Endothelial cell of umbilical vein (primary cell): ENCODE data around the gene PPP2R2D. TPM values are rescaled to one million over a fixed set of nuclear protein-coding genes. Genes with fewer than 3 reads are reported as not detected.

Experiments
- BruUV-seq: library from RNA; stranded (reverse); fragments of 400-500 nt; replicated peaks from 2 replicates; lab custom pipeline; 2021; lab: Mats Ljungman, UMichigan
- CTCF ChIA-PET: fragments of 300-600, 350-600 bp; sonication (Branson Sonifier 250); formaldehyde crosslinking; loops from one replicate; lab custom pipeline; 2021; ENCODE audit warnings: antibody characterized with exemption, inconsistent platforms; lab: Charles Lee
- POLR2A ChIA-PET: fragments of 300-600, 350-600 bp; sonication (Branson Sonifier 250); formaldehyde crosslinking; loops from one replicate; lab custom pipeline; 2021; ENCODE audit warnings: antibody characterized with exemption, inconsistent platforms; lab: Charles Lee
- DNase-seq: peaks from one replicate; pipeline ENCODE4 v3.0.0-alpha.2; 2011; ENCODE audit warnings: low read depth, low spot score
- FAIRE-seq: peaks from 2 replicates; lab custom pipeline; 2011; peaks lifted over from hg19 to GRCh38; lab: Jason Lieb, UNC
- H2AFZ ChIP-seq: 2 replicates; pipeline ENCODE4 v1.6.0; 2012; ENCODE audit warnings: low read depth, low read length, control low read depth, inconsistent platforms
- H3K27ac ChIP-seq: 2 replicates; pipeline ENCODE4 v1.5.1; 2011; ENCODE audit warnings: low read depth, mild to moderate bottlenecking, control low read depth, low read length, moderate library complexity; ENCODE audit not compliant: insufficient read depth
- H3K27me3 ChIP-seq, 2 experiments: 2 replicates each; pipeline versions ENCODE4 v1.6.0 to v1.6.1; 2011; ENCODE audit warnings: low read length in 2 of 2, mixed read lengths in 1 of 2; ENCODE audit not compliant: control insufficient read depth in 2 of 2, insufficient read depth in 2 of 2
- H3K36me3 ChIP-seq, 2 experiments: 2 replicates in 1 of 2; 3 replicates in 1 of 2; pipeline ENCODE4 v1.5.1; 2011; ENCODE audit warnings: low read length in 2 of 2, mild to moderate bottlenecking in 1 of 2, moderate library complexity in 1 of 2; ENCODE audit not compliant: control insufficient read depth in 2 of 2, insufficient read depth in 2 of 2; ENCODE audit errors: extremely low read depth in 1 of 2
- H3K4me1 ChIP-seq: 3 replicates; pipeline ENCODE4 v1.5.1; 2011; ENCODE audit warnings: mild to moderate bottlenecking, low read length; ENCODE audit not compliant: control insufficient read depth, insufficient read depth; ENCODE audit errors: extremely low read depth
- H3K4me2 ChIP-seq: 2 replicates; pipeline ENCODE4 v1.6.1; 2011; ENCODE audit warnings: low read length, control low read depth, mixed read lengths; ENCODE audit not compliant: insufficient read depth
- H3K4me3 ChIP-seq, 3 experiments: fragments of 200-600 bp in 1 of 3; sonication (generic), shearing (Covaris generic) in 1 of 3; replicated peaks in 1 of 3; 2 replicates each; pipeline ENCODE4 v1.5.1; 2011 to 2016; ENCODE audit warnings: control low read depth in 3 of 3, low read length in 3 of 3, mild to moderate bottlenecking in 2 of 3, inconsistent platforms in 1 of 3, low read depth in 1 of 3, moderate library complexity in 1 of 3; ENCODE audit not compliant: insufficient read depth in 1 of 3
- H3K79me2 ChIP-seq: 2 replicates; pipeline ENCODE4 v1.6.0; 2012; ENCODE audit warnings: low read length, inconsistent platforms; ENCODE audit not compliant: control insufficient read depth, insufficient read depth
- H3K9ac ChIP-seq: replicated peaks from 2 replicates; pipeline ENCODE3; 2011; ENCODE audit warnings: low read length, control low read depth; ENCODE audit not compliant: insufficient read depth; ENCODE audit errors: extremely low read depth
- H3K9me1 ChIP-seq: replicated peaks from 3 replicates; pipeline ENCODE4 v1.6.0; 2011; ENCODE audit warnings: mild to moderate bottlenecking, low read length; ENCODE audit not compliant: control insufficient read depth, insufficient read depth; ENCODE audit errors: extremely low read depth
- H3K9me3 ChIP-seq: replicated peaks from 2 replicates; pipeline ENCODE4 v1.5.1; 2012; ENCODE audit warnings: low read length, inconsistent platforms; ENCODE audit not compliant: control insufficient read depth, insufficient read depth
- H4K20me1 ChIP-seq: replicated peaks from 2 replicates; pipeline ENCODE3; 2011; ENCODE audit warnings: mild to moderate bottlenecking, low read length; ENCODE audit not compliant: control insufficient read depth, insufficient read depth; ENCODE audit errors: extremely low read depth
- CTCF ChIP-seq, 2 donors: IDR thresholded peaks; 1 replicate in 1 of 2; 2 replicates in 1 of 2; pipeline ENCODE4 v1.5.1; 2011; ENCODE audit warnings: low read length in 2 of 2, mild to moderate bottlenecking in 2 of 2, moderate library complexity in 2 of 2, control low read depth in 1 of 2, inconsistent platforms in 1 of 2, low read depth in 1 of 2; ENCODE audit not compliant: insufficient read depth in 1 of 2; ENCODE audit errors: extremely low read depth in 1 of 2
- EZH2 ChIP-seq: IDR thresholded peaks from 2 replicates; pipeline ENCODE4 v1.6.1; 2012; ENCODE audit warnings: borderline replicate concordance, low read depth, mild to moderate bottlenecking, moderate library complexity, low read length, inconsistent platforms; ENCODE audit not compliant: severe bottlenecking
- FOS ChIP-seq: IDR thresholded peaks from 2 replicates; pipeline ENCODE4 v1.6.1; 2011; ENCODE audit warnings: mild to moderate bottlenecking, low read length, moderate library complexity, borderline replicate concordance; ENCODE audit not compliant: insufficient read depth
- GATA2 ChIP-seq: IDR thresholded peaks from 2 replicates; pipeline ENCODE4 v1.7.0; 2011; ENCODE audit warnings: low read depth, mild to moderate bottlenecking, moderate library complexity, mixed read lengths, low read length; ENCODE audit not compliant: insufficient read length, insufficient read depth
- JUN ChIP-seq: IDR thresholded peaks from 2 replicates; pipeline ENCODE4 v1.6.1; 2011; ENCODE audit warnings: borderline replicate concordance, low read depth; ENCODE audit not compliant: insufficient read length, insufficient read depth
- MAX ChIP-seq: IDR thresholded peaks from 2 replicates; pipeline ENCODE4 v1.6.1; 2011; ENCODE audit not compliant: insufficient read depth, insufficient read length
- MYC ChIP-seq: IDR thresholded peaks from one replicate; pipeline ENCODE4 v1.6.1; 2011; ENCODE audit warnings: mild to moderate bottlenecking, low read depth, low read length
- POLR2A ChIP-seq: IDR thresholded peaks from 2 replicates; pipeline ENCODE4 v1.6.1; 2012; ENCODE audit warnings: low read depth, mild to moderate bottlenecking, control low read depth, low read length
- POLR2AphosphoS5 ChIP-seq: IDR thresholded peaks from 2 replicates; pipeline ENCODE4 v1.6.1; 2012; ENCODE audit warnings: low read depth, mild to moderate bottlenecking, control low read depth, low read length, moderate library complexity; ENCODE audit not compliant: insufficient read depth
- dilution Hi-C: fragments of 300-500 bp; cut with MboI; formaldehyde crosslinking; loops from one replicate; pipeline ENCODE4 v1.15.0; 2019; ENCODE audit warnings: low sequenced_read_pairs; ENCODE audit not compliant: extremely low pct_ligation_motif_present
- intact Hi-C: fragments of 100-400 bp; cut with micrococcal nuclease; formaldehyde crosslinking; loops from one replicate; pipeline ENCODE4 v1.10.0; 2022
- polyA plus RNA-seq, 4 experiments: library from polyadenylated mRNA; depleted of rRNA in 3 of 4; stranded (reverse) in 3 of 4; unstranded in 1 of 4; fragments of >200 nt; gene quantifications; 2 replicates each; pipeline versions ENCODE4 v1.2.1 to v1.2.3, GENCODE V29; 2011 to 2012; ENCODE audit warnings: missing spikeins in 1 of 4
- total RNA-seq: library from RNA; stranded (reverse); gene quantifications from 2 replicates; pipeline ENCODE4 v1.2.3, GENCODE V29; 2021

The PPP2R2D gene
- total and polyA plus RNA-seq, 2 donors (not counting 3 experiments of a cell fraction or from before 2014, with no cell fraction given) = 29.9 to 36.3 TPM

DNA sequence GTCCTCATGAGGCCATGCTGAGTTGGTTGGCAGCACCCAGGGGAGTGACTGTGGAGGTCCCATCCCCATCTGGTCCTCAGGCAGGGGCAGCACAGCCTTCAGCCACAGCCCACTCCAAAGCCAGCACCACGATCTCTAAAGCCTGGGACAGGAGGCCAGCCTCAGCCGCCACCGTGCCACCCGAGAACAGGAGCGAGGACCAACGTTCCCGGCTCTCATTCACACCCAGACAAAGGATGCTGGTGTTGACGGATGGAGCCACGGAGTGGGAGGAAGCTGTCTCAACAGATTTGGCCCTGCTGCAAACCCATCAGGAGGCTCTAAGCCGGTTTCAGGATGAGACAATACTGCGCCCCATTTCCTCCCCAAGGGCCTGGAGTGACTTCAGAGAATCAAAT, 42.7 kb upstream of the PPP2R2D start:
- no peak for TF ChIP-seq MAX
- TF ChIP-seq CTCF (IDR thresholded peaks at IDR 0.05; ENCODE audit: extremely low read depth in 1 of 2, insufficient read depth in 1 of 2, low read depth in 1 of 2, low read length in 2 of 2) = no peak
- TF ChIP-seq EZH2 = no peak
- intact Hi-C loops = no loop called here
- Histone ChIP-seq H3K27me3 (no peaks in the 10 kb centered on the region), H3K27ac (no peak overlapping the region), H3K9ac (no peak overlapping the region), H3K4me3 (no peak overlapping the region), H3K9me3 (no peaks in the 10 kb centered on the region), H3K79me2 (no peaks in the 10 kb centered on the region), H3K4me2 (no peak overlapping the region), H2AFZ (no peak overlapping the region), H3K9me1 (no peaks in the 10 kb centered on the region), H4K20me1 (no peaks in the 10 kb centered on the region), H3K36me3 (no peaks in the 10 kb centered on the region), H3K4me1 (no peaks in the 10 kb centered on the region)
- ChIA-PET CTCF (no interaction called here), POLR2A (no interaction called here)
- DNase-seq = no peak
- no peak for FAIRE-seq
- dilution Hi-C loops = no loop called here
- BruUV-seq = no TSS peak

GRCh38 chr10:131858583-131859340, 42.0 kb upstream of the PPP2R2D start:
- no TSS peak for BruUV-seq
- TF ChIP-seq POLR2A (no peak), CTCF (IDR thresholded peaks at IDR 0.05; ENCODE audit: extremely low read depth in 1 of 2, insufficient read depth in 1 of 2, low read depth in 1 of 2, low read length in 2 of 2) (no peak), FOS (no peak), EZH2 (no peak), JUN (no peak), MYC (no peak), MAX (no peak), POLR2AphosphoS5 (no peak), GATA2 (no peak)
- Histone ChIP-seq H3K9me3 (no peaks in the 10 kb centered on the region), H3K4me3 (no peak overlapping the region), H3K9me1 (no peaks in the 10 kb centered on the region), H3K9ac (no peak overlapping the region), H3K27ac (no peak overlapping the region), H3K4me2 (no peak overlapping the region), H3K79me2 (no peaks in the 10 kb centered on the region), H3K27me3 (no peaks in the 10 kb centered on the region), H4K20me1 (no peaks in the 10 kb centered on the region), H3K36me3 (no peaks in the 10 kb centered on the region), H2AFZ (no peak overlapping the region), H3K4me1 (no peaks in the 10 kb centered on the region)
- dilution Hi-C loops = no loop called here
- ChIA-PET POLR2A (no interaction called here), CTCF (no interaction called here)
- no peak for FAIRE-seq
- intact Hi-C loops = no loop called here
- no peak for DNase-seq
